Memory B cell (primary cell): ENCODE results near the gene SEL1L3.
"Not testable (repeated sequence)": the region's sequence is repeated elsewhere in the genome, so short reads cannot be mapped to it uniquely, and the experiment has no call there.

Experiments
- ATAC-seq: fragments of 150-1000 bp; cut with Tn5 transposase; 2 replicates; pipeline ENCODE4 v1.10.0; 2021; ENCODE audit warnings: low read depth, mild to moderate bottlenecking, moderate library complexity
- DNase-seq, 2 donors: peaks; one replicate each; pipeline ENCODE4 v3.0.0; 2022; ENCODE audit warnings: low spot score in 2 of 2
- H3K27ac Mint-ChIP-seq: one replicate; pipeline ENCODE4 v1.8.0; 2022; ENCODE audit warnings: mild to moderate bottlenecking, moderate library complexity, mixed read lengths
- H3K27me3 Mint-ChIP-seq: one replicate; pipeline ENCODE4 v1.8.0; 2022; ENCODE audit warnings: mixed read lengths
- H3K36me3 Mint-ChIP-seq: one replicate; pipeline ENCODE4 v1.8.0; 2022; ENCODE audit warnings: mild to moderate bottlenecking, mixed read lengths
- H3K4me1 Mint-ChIP-seq: one replicate; pipeline ENCODE4 v1.8.0; 2022; ENCODE audit warnings: mixed read lengths
- H3K4me3 Mint-ChIP-seq: one replicate; pipeline ENCODE4 v1.8.0; 2022; ENCODE audit warnings: mild to moderate bottlenecking, moderate library complexity, mixed read lengths
- H3K9me3 Mint-ChIP-seq: one replicate; pipeline ENCODE4 v1.8.0; 2022; ENCODE audit warnings: mixed read lengths

The SEL1L3 gene

DNA sequence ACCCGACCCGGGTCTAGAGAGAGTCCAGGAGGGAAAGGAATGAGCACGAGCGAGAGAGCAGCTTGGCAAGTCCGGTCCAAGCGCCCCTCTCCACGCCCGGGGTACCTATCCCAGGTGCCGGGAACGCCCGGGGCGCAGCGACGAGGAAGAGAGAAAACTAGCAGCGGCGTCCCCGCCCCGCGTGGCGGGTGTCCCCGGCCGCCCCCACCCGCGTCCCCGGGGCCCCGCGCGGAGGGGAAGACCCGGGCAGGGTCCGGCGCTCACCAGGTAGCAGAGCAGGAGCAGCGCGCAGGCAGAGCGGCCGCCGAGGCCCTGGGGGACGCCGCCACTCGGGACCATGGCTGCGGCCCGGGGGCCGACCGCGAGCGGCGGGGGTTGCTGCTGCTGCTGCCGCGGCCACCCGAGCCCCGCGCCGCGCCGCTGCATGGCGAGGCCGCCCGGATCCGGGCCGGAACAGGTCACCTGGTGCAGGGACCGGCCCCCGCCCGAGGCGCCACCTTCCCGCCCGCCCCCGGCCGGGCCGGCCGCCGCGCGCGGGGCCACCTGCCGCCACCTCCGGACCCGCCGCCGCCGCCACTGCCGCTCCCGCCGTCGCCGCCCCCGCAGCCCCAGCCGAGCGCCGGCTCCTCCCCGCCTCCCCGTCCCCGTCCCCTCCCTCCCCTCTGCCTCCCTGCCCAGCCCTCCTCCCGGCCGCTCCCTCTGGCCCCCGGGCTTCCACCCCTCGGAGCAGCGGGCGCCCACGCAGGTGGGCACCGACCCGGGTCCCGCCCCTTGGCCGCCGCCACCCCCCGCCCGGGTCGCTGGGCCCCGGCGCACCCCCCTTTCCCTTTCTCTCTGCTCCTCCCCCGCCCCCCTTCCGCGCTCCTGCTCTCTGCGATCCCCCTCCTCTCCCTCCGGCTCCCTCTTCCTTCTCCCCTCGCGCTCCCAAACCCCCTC is at the start of gene SEL1L3:
SEL1L3 (minus strand) TSS at position 578 of the 936 bp plus-strand sequence; CDS start at position 426, 152 bp downstream.
- Mint-ChIP-seq H3K27ac (peak within 1 kb of the TSS; percentile 100), H3K27me3 (no peaks in the 10 kb centered on the region), H3K36me3 (peaks cover 16% of the 10 kb centered on the region), H3K9me3 (no peaks in the 10 kb centered on the region), H3K4me3 (peak within 1 kb of the TSS; percentile 100), H3K4me1 (peaks cover 54% of the 10 kb centered on the region)
- peak; percentile 61 to 71 for DNase-seq
- ATAC-seq = peak; percentile 37

DNA sequence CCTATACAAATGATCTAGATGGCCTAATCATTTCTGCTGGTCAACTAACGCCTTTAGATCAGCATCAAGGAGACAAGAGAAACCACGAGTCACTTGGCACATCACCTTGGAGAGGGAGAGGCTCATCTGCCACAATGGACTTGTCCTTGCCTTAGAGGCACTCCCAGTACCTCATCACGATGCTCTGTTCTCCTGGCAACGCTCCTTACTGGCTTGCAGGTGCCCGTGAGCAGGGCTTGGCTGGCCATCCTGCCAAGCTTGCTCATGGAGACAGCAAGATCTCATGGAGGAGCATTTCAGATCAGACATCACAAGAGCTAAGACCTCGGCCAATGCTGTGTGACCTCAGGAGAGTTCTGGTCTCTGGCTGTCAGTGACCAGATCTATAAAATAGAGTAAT is 48.6 kb upstream of the SEL1L3 start:
- DNase-seq (no peak), ATAC-seq (no peak)
- peak overlapping the region; percentile 76 for H3K27ac Mint-ChIP-seq
- H3K9me3 Mint-ChIP-seq = peaks cover 4% of the 10 kb centered on the region
- H3K4me1 Mint-ChIP-seq = peaks cover 47% of the 10 kb centered on the region
- H3K36me3 Mint-ChIP-seq = peaks cover 8% of the 10 kb centered on the region
- H3K4me3 Mint-ChIP-seq = no peak overlapping the region
- H3K27me3 Mint-ChIP-seq = no peaks in the 10 kb centered on the region

DNA sequence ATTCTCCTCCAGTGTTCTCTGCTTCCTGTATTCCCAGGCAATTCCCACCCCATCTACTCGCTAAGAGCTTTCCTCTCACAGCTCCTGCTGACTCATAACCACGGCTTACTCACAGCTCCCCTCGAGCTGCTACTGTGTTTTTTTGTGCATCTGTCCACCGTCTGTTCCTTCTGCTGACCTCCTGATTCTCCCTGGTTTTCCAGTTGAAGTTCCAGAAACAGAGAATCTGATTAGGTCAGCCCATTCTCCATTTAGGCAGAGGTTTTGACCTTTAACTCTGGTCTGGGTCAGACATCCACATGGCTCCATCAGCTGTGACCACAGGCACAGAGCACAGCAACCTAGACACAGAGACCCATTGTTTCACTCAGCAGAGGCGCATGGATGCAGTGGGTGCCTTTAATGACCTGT is 45.7 kb upstream of the SEL1L3 start:
- no peak overlapping the region for H3K4me3 Mint-ChIP-seq
- no peaks in the 10 kb centered on the region for H3K27me3 Mint-ChIP-seq
- H3K9me3 Mint-ChIP-seq = peaks cover 4% of the 10 kb centered on the region
- no peak for ATAC-seq
- H3K4me1 Mint-ChIP-seq = peaks cover 54% of the 10 kb centered on the region
- DNase-seq = no peak
- peaks cover 8% of the 10 kb centered on the region for H3K36me3 Mint-ChIP-seq
- H3K27ac Mint-ChIP-seq = no peak overlapping the region

GRCh38 chr4:25906113-25906512 is 43.3 kb upstream of the SEL1L3 start:
- not testable (repeated sequence) for H3K36me3 Mint-ChIP-seq, H3K27ac Mint-ChIP-seq, H3K27me3 Mint-ChIP-seq, H3K4me3 Mint-ChIP-seq, H3K9me3 Mint-ChIP-seq, DNase-seq, ATAC-seq
- peaks cover 49% of the 10 kb centered on the region for H3K4me1 Mint-ChIP-seq

- ATAC-seq (no peak), DNase-seq (no peak)
- Mint-ChIP-seq H3K27ac (peak overlapping the region; percentile 94), H3K4me1 (peaks cover 49% of the 10 kb centered on the region), H3K36me3 (peaks cover 8% of the 10 kb centered on the region), H3K27me3 (no peaks in the 10 kb centered on the region), H3K4me3 (no peak overlapping the region), H3K9me3 (peaks cover 4% of the 10 kb centered on the region)
Measured at GRCh38 chr4:25905371-25905770, 42.6 kb upstream of the SEL1L3 start.

DNA sequence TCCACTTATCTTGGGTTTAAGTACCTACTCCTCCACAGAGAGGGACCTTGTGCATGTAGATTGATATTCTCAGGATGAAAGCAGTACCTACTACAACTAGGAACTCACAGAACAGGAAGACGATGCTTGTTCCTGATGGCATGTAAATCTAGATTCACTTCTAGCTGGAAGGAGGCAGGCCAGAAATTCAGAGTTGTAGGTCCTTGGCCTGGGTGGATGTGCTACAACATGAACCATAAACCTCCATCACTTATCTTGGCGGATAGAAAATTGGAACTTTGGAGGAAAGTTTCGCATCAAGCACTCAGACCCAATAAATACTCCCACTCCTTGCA is 41.9 kb upstream of the SEL1L3 start:
- no peak for DNase-seq
- H3K27ac Mint-ChIP-seq = peak overlapping the region; percentile 94
- peak; percentile 81 for ATAC-seq
- H3K4me3 Mint-ChIP-seq = peak overlapping the region; percentile 38
- peaks cover 6% of the 10 kb centered on the region for H3K36me3 Mint-ChIP-seq
- peaks cover 44% of the 10 kb centered on the region for H3K4me1 Mint-ChIP-seq
- H3K9me3 Mint-ChIP-seq = peaks cover 4% of the 10 kb centered on the region
- H3K27me3 Mint-ChIP-seq = no peaks in the 10 kb centered on the region

- peak overlapping the region; percentile 45 for H3K4me3 Mint-ChIP-seq
- ATAC-seq (peak; percentile 82), DNase-seq (no peak)
- peak overlapping the region; percentile 94 for H3K27ac Mint-ChIP-seq
- H3K27me3 Mint-ChIP-seq = no peaks in the 10 kb centered on the region
- peaks cover 41% of the 10 kb centered on the region for H3K4me1 Mint-ChIP-seq
- H3K9me3 Mint-ChIP-seq = peaks cover 1% of the 10 kb centered on the region
- H3K36me3 Mint-ChIP-seq = peaks cover 4% of the 10 kb centered on the region
Measured at GRCh38 chr4:25903900-25904747, 41.3 kb upstream of the SEL1L3 start.

DNA sequence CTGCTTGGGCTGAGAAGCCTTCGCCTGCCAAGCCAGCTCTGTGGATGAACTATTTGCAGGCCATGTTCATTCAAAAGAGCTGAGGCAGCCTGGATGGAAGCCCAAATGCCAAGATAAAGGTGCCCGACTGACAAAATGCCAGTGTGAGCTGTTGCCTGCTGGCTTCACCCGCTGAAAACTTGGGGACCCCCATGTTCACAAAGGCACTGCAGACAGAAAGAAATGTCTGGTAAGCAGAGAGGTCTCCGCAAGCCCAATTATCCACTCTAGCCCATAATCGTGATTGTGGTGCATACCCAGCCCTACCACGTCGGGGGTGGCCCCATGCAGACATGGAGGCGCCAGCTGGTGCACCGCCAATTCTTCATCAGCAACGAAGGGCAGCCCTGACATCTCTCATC is 38.2 kb upstream of the SEL1L3 start:
- no peaks in the 10 kb centered on the region for H3K27me3 Mint-ChIP-seq
- no peaks in the 10 kb centered on the region for H3K36me3 Mint-ChIP-seq
- no peak overlapping the region for H3K27ac Mint-ChIP-seq
- H3K4me3 Mint-ChIP-seq = no peak overlapping the region
- DNase-seq (no peak), ATAC-seq (no peak)
- H3K4me1 Mint-ChIP-seq = peaks cover 29% of the 10 kb centered on the region
- H3K9me3 Mint-ChIP-seq = no peaks in the 10 kb centered on the region

DNA sequence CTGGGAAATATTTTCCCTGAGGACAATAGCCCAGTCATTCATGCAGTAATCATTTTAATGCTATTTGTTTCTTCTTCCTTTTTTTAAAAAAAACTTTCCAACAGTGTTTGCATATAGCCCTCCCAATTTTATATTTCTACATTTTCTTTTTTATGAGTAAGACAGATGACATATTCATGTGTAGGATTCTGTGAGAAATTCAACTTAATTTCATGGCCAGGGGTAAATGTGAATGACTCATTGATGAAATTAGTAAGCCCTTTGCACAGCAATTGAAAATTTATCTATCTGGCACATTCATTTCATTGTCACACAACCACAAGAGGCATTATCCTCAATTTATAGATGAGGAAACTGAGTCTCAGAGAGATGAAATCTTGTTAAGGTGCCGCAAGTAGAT is 37.5 kb upstream of the SEL1L3 start:
- H3K4me3 Mint-ChIP-seq = no peak overlapping the region
- ATAC-seq = no peak
- H3K27me3 Mint-ChIP-seq = no peaks in the 10 kb centered on the region
- peaks cover 28% of the 10 kb centered on the region for H3K4me1 Mint-ChIP-seq
- no peak for DNase-seq
- H3K36me3 Mint-ChIP-seq = peaks cover under 1% of the 10 kb centered on the region
- H3K9me3 Mint-ChIP-seq = no peaks in the 10 kb centered on the region
- no peak overlapping the region for H3K27ac Mint-ChIP-seq

DNA sequence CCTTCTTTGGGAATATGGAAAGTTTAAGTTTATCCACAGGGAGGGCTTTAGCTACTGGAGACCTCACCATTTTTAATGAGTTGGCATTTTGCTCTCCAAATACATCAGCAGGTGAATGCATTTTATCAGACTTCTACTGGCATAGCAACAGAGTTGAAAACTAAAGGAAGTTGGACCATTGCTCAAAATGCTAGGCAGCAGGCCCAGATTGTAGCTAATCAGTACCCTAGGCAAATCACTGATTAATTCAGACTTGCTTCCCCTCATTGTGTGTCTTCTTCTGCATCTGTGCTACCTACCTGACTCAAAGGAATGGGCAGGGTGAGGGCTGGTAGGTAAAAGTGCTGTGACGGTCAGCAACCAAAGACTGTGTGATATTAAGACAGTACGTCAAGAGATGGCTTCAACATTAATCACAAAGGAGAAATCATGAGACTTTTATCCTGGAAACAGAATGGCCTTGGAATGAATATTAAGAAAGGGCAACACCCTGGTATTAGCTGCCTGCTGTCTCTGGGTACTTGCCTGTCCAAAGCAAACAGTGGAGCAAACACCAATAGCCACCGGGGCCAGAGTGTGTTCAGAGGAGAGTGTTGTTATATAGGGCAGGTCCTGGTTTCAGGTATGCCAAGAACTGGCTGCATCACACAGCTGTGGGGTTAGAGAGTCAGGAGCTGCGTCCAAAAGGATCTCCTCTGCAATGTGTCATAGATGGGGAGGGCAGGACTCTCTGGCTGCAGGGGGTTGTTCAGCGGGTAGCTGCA is 34.2 kb upstream of the SEL1L3 start:
- Mint-ChIP-seq H3K27ac (peak overlapping the region; percentile 33), H3K4me1 (peaks cover 10% of the 10 kb centered on the region), H3K4me3 (no peak overlapping the region), H3K9me3 (no peaks in the 10 kb centered on the region), H3K27me3 (no peaks in the 10 kb centered on the region), H3K36me3 (peaks cover 4% of the 10 kb centered on the region)
- DNase-seq (no peak), ATAC-seq (no peak)

- DNase-seq (no peak), ATAC-seq (no peak)
- H3K36me3 Mint-ChIP-seq = peaks cover 4% of the 10 kb centered on the region
- H3K27me3 Mint-ChIP-seq = no peaks in the 10 kb centered on the region
- no peak overlapping the region for H3K4me3 Mint-ChIP-seq
- no peaks in the 10 kb centered on the region for H3K9me3 Mint-ChIP-seq
- peaks cover 23% of the 10 kb centered on the region for H3K4me1 Mint-ChIP-seq
- H3K27ac Mint-ChIP-seq = peak overlapping the region; percentile 36
Measured at GRCh38 chr4:25892796-25893195, 30.0 kb upstream of the SEL1L3 start.

DNA sequence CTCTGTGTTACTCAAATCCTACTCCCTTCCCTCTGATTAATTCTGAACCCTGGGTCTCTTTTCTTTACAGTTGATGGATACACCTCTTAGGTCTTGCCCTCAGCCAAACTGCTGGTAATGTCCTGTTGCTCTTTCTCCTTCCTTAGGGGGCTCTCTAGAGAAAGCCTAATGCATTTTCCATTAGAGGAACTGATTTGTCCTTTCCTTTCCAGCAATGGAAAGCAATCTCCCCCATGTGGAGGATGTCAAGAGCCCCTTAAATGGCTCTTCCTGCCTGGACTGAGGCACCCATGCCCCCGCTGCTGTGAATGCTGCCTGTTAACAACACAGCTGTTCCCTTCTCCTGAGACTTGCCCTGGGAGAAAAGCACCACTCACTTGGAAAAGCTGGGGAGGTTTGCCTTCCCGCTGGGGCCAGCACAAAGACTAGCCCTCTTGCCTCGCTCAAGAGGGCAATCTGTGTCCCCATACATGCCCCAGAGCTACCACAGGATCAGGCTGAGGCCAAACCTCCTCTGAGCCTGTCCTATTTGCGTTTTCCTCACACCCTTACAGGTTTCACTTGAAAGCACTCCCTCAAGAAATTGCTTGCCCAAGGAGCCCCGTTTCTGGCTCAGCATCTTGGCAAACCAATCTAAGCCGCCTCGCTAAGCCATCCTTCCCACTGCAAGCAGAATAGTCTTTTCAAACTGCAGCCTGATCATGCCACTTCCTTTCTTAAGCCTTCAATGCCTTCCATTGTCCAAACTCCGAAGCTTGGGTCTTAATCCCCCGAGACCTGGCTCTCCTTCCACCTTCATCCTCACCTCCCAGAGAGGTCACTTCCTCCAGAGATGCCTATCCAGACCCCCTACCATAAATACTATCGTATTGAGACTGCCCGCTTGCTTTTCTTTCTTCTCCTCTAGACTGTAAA is 28.0 kb upstream of the SEL1L3 start:
- ATAC-seq (no peak), DNase-seq (no peak)
- Mint-ChIP-seq H3K27me3 (no peaks in the 10 kb centered on the region), H3K36me3 (peaks cover 4% of the 10 kb centered on the region), H3K9me3 (no peaks in the 10 kb centered on the region), H3K27ac (no peak overlapping the region), H3K4me1 (peaks cover 22% of the 10 kb centered on the region), H3K4me3 (no peak overlapping the region)
